OCI-LY1 (cell line): ENCODE results near the gene SAMD13.

Source experiments
- H2AFZ ChIP-seq: fragments of 200-600 bp; sonication (generic), shearing (Covaris generic); 2 replicates; pipeline ENCODE4 v1.6.0; 2014; ENCODE audit warnings: antibody characterized with exemption, mild to moderate bottlenecking, low read length
- H3F3A ChIP-seq: fragments of 200-600 bp; sonication (generic), shearing (Covaris generic); 2 replicates; pipeline ENCODE4 v1.6.0; 2014; ENCODE audit warnings: mild to moderate bottlenecking, antibody characterized with exemption, low read length, moderate library complexity; ENCODE audit not compliant: insufficient read depth
- H3K27ac ChIP-seq: fragments of 200-600 bp; sonication (generic); 2 replicates; pipeline ENCODE4 v1.5.1; 2014; ENCODE audit warnings: low read length, mixed run types, mild to moderate bottlenecking, low read depth; ENCODE audit not compliant: poor library complexity, severe bottlenecking
- H3K27me3 ChIP-seq: fragments of 200-600 bp; sonication (generic); 2 replicates; pipeline ENCODE4 v1.6.0; 2014; ENCODE audit warnings: antibody characterized with exemption, mild to moderate bottlenecking, low read length, moderate library complexity; ENCODE audit not compliant: insufficient read depth
- H3K36me3 ChIP-seq: fragments of 200-600 bp; sonication (generic); 2 replicates; pipeline ENCODE4 v1.6.1; 2014; ENCODE audit warnings: mild to moderate bottlenecking, antibody characterized with exemption, low read length, moderate library complexity, mixed read lengths; ENCODE audit not compliant: insufficient read depth
- H3K4me1 ChIP-seq: fragments of 200-600 bp; sonication (generic); 2 replicates; pipeline ENCODE4 v1.5.1; 2014; ENCODE audit warnings: mild to moderate bottlenecking, low read length, moderate library complexity; ENCODE audit not compliant: insufficient read depth, severe bottlenecking
- H3K4me2 ChIP-seq: fragments of 200-600 bp; sonication (generic), shearing (Covaris generic); 2 replicates; pipeline ENCODE4 v1.6.1; 2014; ENCODE audit warnings: low read length
- H3K4me3 ChIP-seq: fragments of 200-600 bp; sonication (generic); 2 replicates; pipeline ENCODE4 v1.5.1; 2014; ENCODE audit warnings: low read length, low read depth, mild to moderate bottlenecking, mixed read lengths; ENCODE audit not compliant: poor library complexity, severe bottlenecking
- H3K79me2 ChIP-seq: fragments of 200-600 bp; shearing (Covaris generic); 2 replicates; pipeline ENCODE4 v1.6.1; 2016; ENCODE audit warnings: mixed run types, low read length, mixed read lengths; ENCODE audit not compliant: insufficient read depth
- H3K9ac ChIP-seq: fragments of 200-600 bp; sonication (generic), shearing (Covaris generic); 2 replicates; pipeline ENCODE4 v1.6.1; 2014; ENCODE audit warnings: mild to moderate bottlenecking, low read length, mixed read lengths
- H3K9me2 ChIP-seq: fragments of 200-600 bp; sonication (generic), shearing (Covaris generic); 2 replicates; pipeline ENCODE4 v1.6.1; 2014; ENCODE audit warnings: low read depth, mild to moderate bottlenecking, low read length, mixed read lengths
- H3K9me3 ChIP-seq: fragments of 200-600 bp; shearing (Covaris generic); 2 replicates; pipeline ENCODE4 v1.6.1; 2014; ENCODE audit warnings: low read length, mixed read lengths
- H4K20me1 ChIP-seq: fragments of 200-600 bp; sonication (generic), shearing (Covaris generic); 2 replicates; pipeline ENCODE4 v1.6.0; 2016; ENCODE audit warnings: mild to moderate bottlenecking, low read length; ENCODE audit not compliant: insufficient read depth
- CTCF ChIP-seq: fragments of 200-600 bp; sonication (generic), shearing (Covaris generic); IDR thresholded peaks from 2 replicates; pipeline ENCODE4 v1.5.1; 2017; ENCODE audit warnings: mild to moderate bottlenecking, antibody characterized with exemption, low read length, moderate library complexity, mixed read lengths
- EZH2 ChIP-seq: fragments of 200-600 bp; sonication (generic), shearing (Covaris generic); IDR thresholded peaks from 2 replicates; pipeline ENCODE4 v1.8.0; 2017; ENCODE audit warnings: borderline replicate concordance, mixed run types, mild to moderate bottlenecking, antibody characterized with exemption, low read length, moderate library complexity, mixed read lengths

Gene SAMD13

GRCh38 chr1:84355556-84355955, 54.0 kb downstream of the SAMD13 start:
- Histone ChIP-seq H3K27me3 (no peaks in the 10 kb centered on the region), H3K27ac (no peak overlapping the region), H3K4me2 (no peak overlapping the region), H3K9ac (no peak overlapping the region), H3K4me1 (no peaks in the 10 kb centered on the region), H3K79me2 (no peaks in the 10 kb centered on the region), H4K20me1 (no peaks in the 10 kb centered on the region), H3K36me3 (no peaks in the 10 kb centered on the region), H3K9me2 (no peaks in the 10 kb centered on the region), H3F3A (no peaks in the 10 kb centered on the region), H2AFZ (no peak overlapping the region), H3K4me3 (no peak overlapping the region), H3K9me3 (no peaks in the 10 kb centered on the region)
- no peak for TF ChIP-seq EZH2
- TF ChIP-seq CTCF: no peak

- Histone ChIP-seq H3K4me3 (no peak overlapping the region), H3K27ac (no peak overlapping the region), H3F3A (no peaks in the 10 kb centered on the region), H3K79me2 (no peaks in the 10 kb centered on the region), H3K27me3 (no peaks in the 10 kb centered on the region), H4K20me1 (no peaks in the 10 kb centered on the region), H3K9me2 (no peaks in the 10 kb centered on the region), H3K4me1 (no peaks in the 10 kb centered on the region), H3K9me3 (no peaks in the 10 kb centered on the region), H3K36me3 (no peaks in the 10 kb centered on the region), H3K4me2 (no peak overlapping the region), H3K9ac (no peak overlapping the region), H2AFZ (no peak overlapping the region)
- TF ChIP-seq CTCF: no peak
- TF ChIP-seq EZH2: no peak
Observed at GRCh38 chr1:84356881-84357280, 55.4 kb downstream of the SAMD13 start.

- Histone ChIP-seq H3K27ac (no peak overlapping the region), H3K4me3 (no peak overlapping the region), H3F3A (no peaks in the 10 kb centered on the region), H3K4me1 (no peaks in the 10 kb centered on the region), H2AFZ (no peak overlapping the region), H3K79me2 (no peaks in the 10 kb centered on the region), H3K27me3 (no peaks in the 10 kb centered on the region), H3K9me2 (no peaks in the 10 kb centered on the region), H3K36me3 (no peaks in the 10 kb centered on the region), H3K4me2 (no peak overlapping the region), H3K9ac (no peak overlapping the region), H3K9me3 (no peaks in the 10 kb centered on the region), H4K20me1 (no peaks in the 10 kb centered on the region)
- TF ChIP-seq EZH2 (no peak), CTCF (no peak)
Observed at GRCh38 chr1:84358695-84359094, 57.2 kb downstream of the SAMD13 start.
